HL-60 (cell line): ENCODE measurements around the gene NLRP3.

Experiments
- DNase-seq, 2 experiments: peaks; one replicate each; pipeline ENCODE4 v3.0.0-alpha.2; 2010 to 2020; ENCODE audit warnings: low read depth in 1 of 2, low spot score in 1 of 2
- H3K27ac ChIP-seq: fragments of 250-450 bp; sonication (Bioruptor Pico); replicated peaks from 2 replicates; pipeline ENCODE4 v1.5.1; 2020; ENCODE audit warnings: mild to moderate bottlenecking, moderate library complexity
- H3K27me3 ChIP-seq: fragments of 250-450 bp; sonication (Bioruptor Pico); 2 replicates; pipeline ENCODE4 v1.5.1; 2021; ENCODE audit warnings: mild to moderate bottlenecking, moderate library complexity; ENCODE audit not compliant: insufficient read depth, poor library complexity, severe bottlenecking
- H3K4me3 ChIP-seq: replicated peaks from 2 replicates; pipeline ENCODE4 v1.5.1; 2011; ENCODE audit warnings: mild to moderate bottlenecking, control low read depth, low read length; ENCODE audit not compliant: insufficient read depth
- CTCF ChIP-seq: IDR thresholded peaks from one replicate; pipeline ENCODE4 v1.5.1; 2011; ENCODE audit warnings: low read length, control low read depth, inconsistent platforms; ENCODE audit not compliant: insufficient read depth
- GABPA ChIP-seq: IDR thresholded peaks from 2 replicates; pipeline ENCODE4 v1.6.1; 2012; ENCODE audit warnings: low read depth
- POLR2AphosphoS5 ChIP-seq: IDR thresholded peaks from 2 replicates; pipeline ENCODE4 v1.6.1; 2012; ENCODE audit warnings: low read depth
- SPI1 ChIP-seq: IDR thresholded peaks from 2 replicates; pipeline ENCODE4 v1.6.1; 2012; ENCODE audit warnings: low read depth, mild to moderate bottlenecking, borderline replicate concordance
- TF ChIP-seq, protein P1 (sequence below): IDR thresholded peaks from 2 replicates; pipeline ENCODE4 v1.6.1; 2012; ENCODE audit warnings: low read depth; ENCODE audit not compliant: insufficient replicate concordance

Gene NLRP3

DNA sequence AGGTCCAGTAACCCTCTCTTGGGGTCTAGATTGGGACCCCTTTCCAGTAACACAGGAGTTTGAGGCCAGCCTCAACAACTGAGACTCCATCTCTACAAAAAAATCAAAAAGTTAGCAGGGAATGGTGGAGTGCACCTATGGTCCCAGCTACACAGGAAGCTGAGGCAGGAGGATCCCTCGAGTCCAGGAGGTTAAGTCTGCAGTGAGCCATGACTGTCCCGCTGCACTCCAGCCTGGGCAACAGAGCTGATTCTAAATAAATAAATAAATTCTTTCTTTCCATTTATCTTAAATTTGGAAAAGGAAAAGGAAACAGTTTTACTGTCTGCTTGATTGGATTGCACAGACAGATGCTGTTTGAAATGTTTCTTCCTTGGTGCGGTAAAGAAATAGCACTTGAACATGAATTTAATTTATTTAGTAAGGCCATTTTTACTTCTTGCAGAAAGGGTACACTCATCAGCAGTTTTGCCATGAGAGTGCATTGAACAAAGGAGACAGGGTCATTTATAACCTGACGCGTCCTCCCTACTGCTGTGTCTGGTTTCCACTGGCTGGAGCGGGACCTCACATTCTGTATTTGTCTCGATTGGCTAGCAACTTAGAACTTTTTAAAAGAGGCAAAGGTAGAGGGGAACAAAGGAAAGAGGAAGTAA lies 47.4 kb upstream of the NLRP3 start:
- H3K27me3 ChIP-seq: no peaks in the 10 kb centered on the region
- no peak for DNase-seq
- H3K4me3 ChIP-seq: no peak overlapping the region
- TF ChIP-seq CTCF (no peak), POLR2AphosphoS5 (no peak), GABPA (no peak), SPI1 (no peak)
- TF ChIP-seq, protein P1, sequence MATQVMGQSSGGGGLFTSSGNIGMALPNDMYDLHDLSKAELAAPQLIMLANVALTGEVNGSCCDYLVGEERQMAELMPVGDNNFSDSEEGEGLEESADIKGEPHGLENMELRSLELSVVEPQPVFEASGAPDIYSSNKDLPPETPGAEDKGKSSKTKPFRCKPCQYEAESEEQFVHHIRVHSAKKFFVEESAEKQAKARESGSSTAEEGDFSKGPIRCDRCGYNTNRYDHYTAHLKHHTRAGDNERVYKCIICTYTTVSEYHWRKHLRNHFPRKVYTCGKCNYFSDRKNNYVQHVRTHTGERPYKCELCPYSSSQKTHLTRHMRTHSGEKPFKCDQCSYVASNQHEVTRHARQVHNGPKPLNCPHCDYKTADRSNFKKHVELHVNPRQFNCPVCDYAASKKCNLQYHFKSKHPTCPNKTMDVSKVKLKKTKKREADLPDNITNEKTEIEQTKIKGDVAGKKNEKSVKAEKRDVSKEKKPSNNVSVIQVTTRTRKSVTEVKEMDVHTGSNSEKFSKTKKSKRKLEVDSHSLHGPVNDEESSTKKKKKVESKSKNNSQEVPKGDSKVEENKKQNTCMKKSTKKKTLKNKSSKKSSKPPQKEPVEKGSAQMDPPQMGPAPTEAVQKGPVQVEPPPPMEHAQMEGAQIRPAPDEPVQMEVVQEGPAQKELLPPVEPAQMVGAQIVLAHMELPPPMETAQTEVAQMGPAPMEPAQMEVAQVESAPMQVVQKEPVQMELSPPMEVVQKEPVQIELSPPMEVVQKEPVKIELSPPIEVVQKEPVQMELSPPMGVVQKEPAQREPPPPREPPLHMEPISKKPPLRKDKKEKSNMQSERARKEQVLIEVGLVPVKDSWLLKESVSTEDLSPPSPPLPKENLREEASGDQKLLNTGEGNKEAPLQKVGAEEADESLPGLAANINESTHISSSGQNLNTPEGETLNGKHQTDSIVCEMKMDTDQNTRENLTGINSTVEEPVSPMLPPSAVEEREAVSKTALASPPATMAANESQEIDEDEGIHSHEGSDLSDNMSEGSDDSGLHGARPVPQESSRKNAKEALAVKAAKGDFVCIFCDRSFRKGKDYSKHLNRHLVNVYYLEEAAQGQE: no peak
- no peak overlapping the region for H3K27ac ChIP-seq

- TF ChIP-seq SPI1: no peak
- TF ChIP-seq, protein P1: no peak
- TF ChIP-seq CTCF: no peak
- TF ChIP-seq POLR2AphosphoS5: no peak
- Histone ChIP-seq H3K4me3 (no peak overlapping the region), H3K27ac (no peak overlapping the region), H3K27me3 (no peaks in the 10 kb centered on the region)
- no peak for DNase-seq
These were observed 44.9 kb upstream of the NLRP3 start for GRCh38 chr1:247370786-247371732.

DNA sequence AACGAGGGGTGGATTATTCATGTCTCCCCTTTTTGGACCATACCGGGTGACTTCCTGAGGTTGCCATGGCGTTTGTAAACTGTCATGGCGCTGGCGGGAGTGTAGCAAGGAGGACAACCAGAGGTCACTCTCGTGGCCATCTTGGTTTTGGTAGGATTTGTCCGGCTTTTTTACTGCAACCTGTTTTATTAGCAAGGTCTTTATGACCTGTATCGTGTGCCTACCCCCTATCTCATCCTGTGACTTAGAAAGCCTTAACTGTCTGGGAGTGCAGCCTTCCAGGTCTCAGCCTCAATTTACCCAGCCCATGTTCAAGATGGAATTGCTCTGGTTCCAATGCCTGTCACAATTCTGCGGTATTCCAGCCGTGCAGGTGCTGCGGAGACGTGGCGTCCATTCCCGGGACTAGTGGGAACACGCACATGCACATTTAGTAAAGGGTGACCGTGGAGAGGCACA lies 44.1 kb upstream of the NLRP3 start:
- Histone ChIP-seq H3K4me3 (no peak overlapping the region), H3K27me3 (no peaks in the 10 kb centered on the region), H3K27ac (no peak overlapping the region)
- TF ChIP-seq GABPA: no peak
- no peak for TF ChIP-seq SPI1
- TF ChIP-seq POLR2AphosphoS5: no peak
- no peak for TF ChIP-seq CTCF
- TF ChIP-seq, protein P1: no peak
- DNase-seq: no peak
